ENCODE results near the gene ADGRD1. TPM values are rescaled to one million over a fixed set of nuclear protein-coding genes. Genes with fewer than 3 reads are reported as not detected.
"Not testable (repeated sequence)": the region's sequence is repeated elsewhere in the genome, so short reads cannot be mapped to it uniquely, and the experiment has no call there.

The ADGRD1 gene
- total RNA-seq, 1 donor from 2014 or later, result 0.26 TPM

DNA sequence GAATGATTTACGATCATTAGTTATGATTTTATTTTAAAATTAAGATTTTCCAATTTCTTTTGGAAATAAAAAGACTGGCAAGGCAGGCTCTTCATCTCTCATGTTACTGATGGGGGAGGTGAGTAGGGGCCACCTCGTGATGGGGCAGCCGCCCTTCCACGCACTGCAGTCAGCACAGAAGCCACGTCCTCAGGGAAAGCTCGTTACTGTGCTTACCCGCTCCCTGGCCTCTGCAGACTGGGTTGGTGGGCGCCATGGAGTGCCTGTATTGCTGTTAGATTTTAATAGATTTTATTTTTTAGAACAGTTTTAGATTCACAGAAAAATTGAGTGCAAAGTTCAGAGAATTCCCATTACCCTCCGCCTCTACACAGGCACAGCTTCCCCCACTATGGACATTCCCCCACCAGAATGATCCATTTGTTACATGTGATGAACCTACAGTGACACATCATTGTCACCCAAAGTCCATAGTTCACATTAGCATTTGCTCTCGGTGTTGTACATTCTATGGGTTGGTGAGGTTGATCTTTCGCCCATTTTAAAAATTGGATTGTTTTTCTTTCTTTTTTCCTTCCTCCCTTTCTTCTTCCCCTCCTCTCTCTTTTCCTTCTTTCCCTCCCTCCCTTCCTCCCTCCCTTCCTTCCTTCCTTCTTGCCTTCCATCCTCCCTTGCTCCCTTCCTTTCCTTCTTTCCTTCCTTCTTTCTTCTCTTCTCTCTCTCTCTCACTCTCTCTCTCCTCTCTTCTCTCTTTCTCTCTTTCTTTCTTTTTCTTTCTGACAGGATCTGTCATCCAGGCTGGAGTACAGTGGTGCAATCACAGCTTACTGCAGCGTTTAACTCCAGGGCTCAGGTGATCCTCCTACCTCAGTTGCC lies 30.7 kb downstream of the ADGRD1 start:
- DNase-seq (ENCODE audit: low read depth in 2 of 2), result no peak

DNA sequence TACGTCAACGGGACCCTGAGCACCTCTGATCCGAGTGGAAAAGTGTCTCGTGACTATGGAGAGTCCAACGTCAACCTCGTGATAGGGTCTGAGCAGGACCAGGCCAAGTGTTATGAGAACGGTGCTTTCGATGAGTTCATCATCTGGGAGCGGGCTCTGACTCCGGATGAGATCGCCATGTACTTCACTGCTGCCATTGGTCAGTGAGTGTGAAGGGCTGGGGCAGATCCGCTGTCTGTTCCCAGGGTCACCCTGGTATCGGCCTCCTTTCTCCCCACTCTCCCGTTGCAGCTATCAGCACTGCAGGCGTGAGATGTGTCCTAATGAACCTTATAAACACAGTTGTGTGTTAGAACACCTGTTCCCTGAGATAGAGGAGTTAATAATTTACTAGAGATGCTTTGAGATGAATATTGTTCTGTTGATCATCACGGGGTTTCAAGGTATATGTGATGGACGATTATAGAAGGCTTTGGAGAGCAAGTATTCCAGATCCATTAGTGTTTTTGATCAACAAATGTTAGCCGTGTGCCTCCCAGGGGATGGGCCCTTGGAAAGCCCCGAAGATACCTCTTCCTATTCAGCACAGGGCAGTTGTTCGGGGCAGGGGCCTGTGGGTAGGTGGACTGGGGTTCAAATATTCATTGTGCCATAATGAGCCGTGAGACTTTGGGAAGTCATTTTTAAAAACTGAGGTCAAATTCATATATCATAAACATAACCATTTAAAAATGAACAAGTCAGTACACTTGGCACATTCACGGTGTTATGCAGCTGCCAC lies 33.6 kb downstream of the ADGRD1 start:
- DNase-seq (ENCODE audit: low read depth in 2 of 2), result no peak

DNA sequence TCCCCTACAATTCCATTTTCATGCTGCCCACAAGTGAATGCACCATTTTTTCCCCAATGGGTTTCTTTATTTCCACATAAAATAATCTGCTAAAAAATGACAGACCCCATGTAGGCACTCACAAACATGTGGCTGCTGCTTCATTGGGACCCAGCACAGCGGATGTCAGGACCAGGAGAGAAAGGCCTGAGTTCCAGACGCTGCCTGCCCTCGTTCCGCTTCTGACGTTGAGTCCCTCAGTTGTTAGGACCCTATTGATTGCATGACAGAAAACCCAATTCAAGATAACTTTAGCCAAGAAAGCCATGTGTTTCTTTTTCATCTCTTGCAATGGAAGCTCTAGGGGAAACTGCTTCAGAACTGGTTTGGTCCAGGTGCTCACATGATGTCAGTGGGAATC lies 34.6 kb downstream of the ADGRD1 start:
- no peak for DNase-seq (ENCODE audit: low read depth in 2 of 2)

DNA sequence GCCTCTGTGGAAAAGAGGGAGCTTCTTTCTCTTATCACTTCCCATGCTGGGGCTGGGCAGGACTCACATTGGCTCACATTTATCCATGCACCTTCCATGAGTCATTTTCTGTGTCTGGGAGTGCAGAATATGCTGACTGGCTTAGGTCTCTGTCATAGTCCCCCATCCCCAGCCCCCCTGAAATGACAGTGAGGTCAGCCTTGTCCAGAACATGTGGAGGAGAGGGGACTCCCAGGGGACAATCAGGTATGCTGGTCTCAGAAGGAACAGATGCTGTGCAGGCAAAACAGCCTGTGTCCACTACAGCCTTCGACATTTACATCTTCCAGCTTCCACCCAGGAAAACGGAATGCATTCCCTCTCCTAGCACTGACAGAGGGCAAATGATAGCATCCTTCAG lies 35.0 kb downstream of the ADGRD1 start:
- no peak for DNase-seq (ENCODE audit: low read depth in 2 of 2)

DNA sequence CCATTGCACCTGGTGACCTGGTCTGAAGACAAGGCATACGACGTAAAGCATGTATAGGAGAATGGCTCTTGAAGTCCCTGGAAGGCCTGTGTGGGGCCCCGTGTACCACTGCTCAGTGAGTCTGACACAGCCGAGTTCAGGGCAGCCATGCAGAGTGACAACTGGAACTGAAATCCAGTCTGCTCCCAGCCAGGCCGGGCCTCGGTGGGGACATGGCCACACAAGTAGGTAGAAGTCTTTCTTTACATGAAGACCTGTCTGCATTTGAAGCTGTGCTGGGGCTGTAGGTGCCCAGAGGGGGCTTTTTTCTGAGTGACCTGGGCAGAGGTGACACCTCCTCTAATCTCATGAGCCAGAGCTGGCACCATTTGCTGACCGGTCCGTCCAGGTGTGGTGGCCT lies 35.7 kb downstream of the ADGRD1 start:
- DNase-seq (ENCODE audit: low read depth in 2 of 2), result no peak

GRCh38 chr12:130990034-130990433 lies 36.3 kb downstream of the ADGRD1 start:
- no peak for DNase-seq (ENCODE audit: low read depth in 2 of 2)

- no peak for DNase-seq (ENCODE audit: low read depth in 2 of 2)
Observed at GRCh38 chr12:130992448-130992847, 38.7 kb downstream of the ADGRD1 start.

- DNase-seq (ENCODE audit: low read depth in 2 of 2), result no peak
Observed at GRCh38 chr12:130992979-130993538, 39.4 kb downstream of the ADGRD1 start.

DNA sequence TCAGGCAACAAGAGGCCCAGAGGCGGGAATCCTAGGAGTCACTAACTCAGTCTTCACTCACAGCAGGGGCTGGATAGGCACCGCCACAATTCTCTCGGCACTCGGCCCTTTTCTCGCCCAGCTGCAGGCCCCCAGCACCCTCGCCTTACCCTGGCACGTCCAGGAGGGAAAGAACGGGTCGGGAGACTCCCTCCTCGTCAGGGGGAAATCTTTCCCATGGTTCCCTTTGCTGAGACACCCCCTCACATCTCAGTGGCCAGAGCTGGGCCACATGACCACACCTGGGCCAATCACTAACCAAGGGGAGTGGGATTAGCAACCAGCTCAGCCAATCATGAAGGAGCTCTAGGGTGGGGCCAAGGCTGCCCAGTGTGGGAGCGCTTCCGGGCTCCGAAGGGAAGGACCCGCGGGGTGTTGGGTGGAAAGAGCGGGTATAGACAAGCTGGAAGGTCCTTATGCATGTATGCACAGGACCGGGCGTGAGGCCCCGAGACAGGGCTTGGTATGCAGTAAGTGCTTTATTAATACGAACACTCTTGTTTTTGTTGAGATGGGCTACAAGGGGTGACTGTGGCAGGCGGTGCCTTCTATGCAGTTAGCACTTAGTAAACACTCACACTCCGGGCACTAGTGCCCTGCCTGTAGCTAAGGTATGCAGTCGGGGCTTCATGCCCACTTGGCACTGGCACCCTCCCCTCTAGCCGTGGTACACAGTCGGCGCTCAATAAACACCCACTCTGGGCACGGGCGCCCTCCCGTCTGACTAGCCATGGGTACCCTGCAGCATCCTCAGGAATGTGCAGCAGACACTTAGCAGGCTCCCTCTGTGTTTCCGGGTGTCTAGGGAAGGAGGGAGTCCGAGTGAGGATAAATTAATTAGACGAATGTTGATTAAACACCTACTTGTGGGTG lies 40.3 kb downstream of the ADGRD1 start:
- no peak for DNase-seq (ENCODE audit: low read depth in 2 of 2)

GRCh38 chr12:130994821-130995375 lies 41.2 kb downstream of the ADGRD1 start:
- no peak for DNase-seq (ENCODE audit: low read depth in 2 of 2)

DNA sequence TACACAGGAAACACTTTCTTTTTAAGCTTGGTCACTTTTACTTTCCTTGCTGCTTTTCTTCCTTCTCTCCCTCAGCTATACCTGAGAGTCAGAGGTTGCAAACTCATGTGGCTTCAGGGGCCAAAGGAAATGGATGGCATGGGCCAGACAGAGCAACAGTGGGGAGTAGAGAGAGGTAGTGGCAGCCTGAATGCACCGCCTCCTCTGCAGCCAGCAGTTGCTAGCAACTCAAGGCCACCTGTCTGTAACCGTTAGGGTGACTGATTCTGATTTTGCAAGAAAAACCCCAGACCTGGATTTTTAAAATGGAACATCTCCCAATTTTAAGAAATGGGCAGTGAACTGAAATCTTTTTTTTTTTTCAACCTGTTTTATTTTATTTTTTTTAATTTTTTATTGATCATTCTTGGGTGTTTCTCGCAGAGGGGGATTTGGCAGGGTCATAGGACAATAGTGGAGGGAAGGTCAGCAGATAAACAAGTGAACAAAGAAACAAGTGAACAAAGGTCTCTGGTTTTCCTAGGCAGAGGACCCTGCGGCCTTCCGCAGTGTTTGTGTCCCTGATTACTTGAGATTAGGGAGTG lies 41.8 kb downstream of the ADGRD1 start:
- DNase-seq (ENCODE audit: low read depth in 2 of 2), result not testable (repeated sequence)

GRCh38 chr12:130998136-130998535 lies 44.4 kb downstream of the ADGRD1 start:
- no peak for DNase-seq (ENCODE audit: low read depth in 2 of 2)

- no peak for DNase-seq (ENCODE audit: low read depth in 2 of 2)
Observed at GRCh38 chr12:131000000-131000486, 46.3 kb downstream of the ADGRD1 start.

DNA sequence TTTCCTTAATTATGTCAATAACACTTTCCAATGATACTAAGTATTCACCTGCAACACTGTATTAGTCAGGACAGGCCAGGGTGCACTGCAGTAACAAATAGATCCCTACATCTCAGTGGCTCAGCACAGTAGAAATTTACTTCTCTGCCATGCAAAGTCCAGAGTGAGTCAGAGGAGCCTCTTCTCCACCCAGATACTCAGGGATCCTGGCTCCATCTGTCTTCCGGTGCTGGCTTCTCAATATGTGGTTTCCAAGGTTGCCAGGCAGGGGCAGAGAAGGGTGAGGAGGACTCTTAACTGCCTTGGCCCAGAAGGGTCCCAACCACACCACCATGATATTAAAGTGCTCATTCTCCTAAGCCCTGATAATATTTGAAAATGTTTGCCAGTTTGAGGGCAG lies 47.8 kb downstream of the ADGRD1 start:
- DNase-seq (ENCODE audit: low read depth in 2 of 2), result no peak

GRCh38 chr12:131002216-131002631 lies 48.5 kb downstream of the ADGRD1 start:
- no peak for DNase-seq (ENCODE audit: low read depth in 2 of 2)

- DNase-seq (ENCODE audit: low read depth in 2 of 2), result no peak
Observed at GRCh38 chr12:131003036-131003715, 49.5 kb downstream of the ADGRD1 start.

DNA sequence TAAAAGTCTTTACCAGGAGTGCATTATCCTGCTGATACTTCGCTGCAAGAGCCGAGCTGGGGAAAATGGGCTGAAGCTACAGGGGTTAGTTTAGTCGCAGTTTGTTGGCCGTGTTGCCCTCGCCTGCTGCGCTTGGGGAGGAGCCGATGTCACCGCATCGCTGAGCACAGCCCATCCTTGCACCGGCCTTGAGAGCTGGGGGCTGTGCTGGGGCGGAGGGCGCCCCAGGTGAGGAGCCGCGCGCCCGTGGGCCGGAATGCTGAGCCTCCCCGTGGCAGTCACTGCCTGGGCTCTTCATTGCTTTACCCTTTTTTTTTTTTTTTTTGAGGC lies 50.0 kb downstream of the ADGRD1 start:
- DNase-seq (ENCODE audit: low read depth in 2 of 2), result no peak

DNA sequence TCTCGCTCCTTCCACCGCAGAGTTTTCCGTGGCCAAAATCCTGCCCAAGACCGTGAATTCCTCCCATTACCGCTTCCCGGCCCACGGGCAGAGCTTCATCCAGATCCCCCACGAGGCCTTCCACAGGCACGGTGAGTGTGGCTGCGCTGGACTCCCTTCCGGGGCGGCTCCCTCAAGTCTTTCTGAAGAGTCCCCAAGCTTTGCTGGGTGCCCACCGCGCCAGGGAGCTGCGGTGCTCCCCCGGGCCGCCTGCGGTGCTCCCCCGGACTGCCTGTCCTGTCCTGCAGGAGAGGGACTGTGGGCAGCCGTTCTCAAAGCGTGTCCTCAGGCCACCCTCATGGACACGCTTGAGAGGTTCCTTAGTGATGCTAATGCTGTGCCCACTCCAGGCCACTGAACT lies 50.5 kb downstream of the ADGRD1 start:
- DNase-seq (ENCODE audit: low read depth in 2 of 2), result no peak

DNA sequence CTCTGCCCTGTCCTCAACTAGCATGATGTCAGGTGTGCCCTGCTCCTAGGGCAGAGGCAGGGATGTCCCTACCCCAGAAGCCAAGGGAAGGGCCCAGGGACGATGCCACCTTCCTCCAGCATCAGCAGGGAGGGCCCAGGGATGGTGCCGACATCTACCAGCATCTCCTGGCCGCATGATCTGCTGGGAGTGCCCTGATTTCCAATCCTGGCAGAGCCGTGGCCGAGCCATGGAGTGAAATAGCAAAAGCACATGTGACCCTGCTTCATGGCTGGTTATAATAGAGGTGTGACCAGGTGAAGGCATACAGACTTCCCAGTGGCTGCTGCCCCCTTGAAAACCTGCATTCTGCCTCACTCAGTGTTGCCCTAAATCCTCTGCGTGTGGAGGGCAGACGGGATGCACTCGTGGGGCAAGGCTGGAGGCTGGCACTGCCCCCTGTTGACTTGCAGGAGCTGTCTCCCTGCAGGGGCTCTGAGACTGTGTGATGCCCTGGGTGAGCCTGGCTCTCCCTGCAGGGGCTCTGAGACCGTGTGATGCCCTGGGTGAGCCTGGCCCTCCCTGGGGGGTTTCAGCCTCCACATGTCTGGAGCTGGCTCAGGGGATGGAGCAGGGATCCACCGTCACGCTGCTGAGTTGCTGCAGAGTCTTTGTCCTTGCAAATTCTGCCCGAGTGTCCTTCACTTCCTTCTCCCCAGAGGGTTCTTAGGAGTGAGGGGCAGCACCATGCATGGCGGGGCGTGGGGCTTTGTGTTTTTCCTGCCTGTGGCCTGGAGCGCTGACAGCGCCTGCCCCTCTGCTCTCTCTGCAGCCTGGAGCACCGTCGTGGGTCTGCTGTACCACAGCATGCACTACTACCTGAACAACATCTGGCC lies 51.7 kb downstream of the ADGRD1 start:
- DNase-seq (ENCODE audit: low read depth in 2 of 2), result no peak
